ENCODE results near the gene FIG4.
"Not testable (repeated sequence)": the region's sequence is repeated elsewhere in the genome, so short reads cannot be mapped to it uniquely, and the experiment has no call there.

FIG4 gene

GRCh38 chr6:109854541-109855308 is 163.6 kb downstream of the FIG4 start:
- DNase-seq (ENCODE audit: low read depth) = no peak

GRCh38 chr6:109855476-109856040 is 164.5 kb downstream of the FIG4 start:
- DNase-seq (ENCODE audit: low read depth) = not testable (repeated sequence)

- DNase-seq (ENCODE audit: low read depth) = no peak
Observed at GRCh38 chr6:109861946-109862345, 170.8 kb downstream of the FIG4 start.

- no peak for DNase-seq (ENCODE audit: low read depth)
Observed at GRCh38 chr6:109864050-109864449, 173.0 kb downstream of the FIG4 start.

- no peak for DNase-seq (ENCODE audit: low read depth)
Observed at GRCh38 chr6:109865968-109866367, 174.9 kb downstream of the FIG4 start.

GRCh38 chr6:109867009-109867969 is 176.2 kb downstream of the FIG4 start:
- DNase-seq (ENCODE audit: low read depth) = no peak

- DNase-seq (ENCODE audit: low read depth) = no peak
Observed at GRCh38 chr6:109867970-109868358, 176.9 kb downstream of the FIG4 start.

GRCh38 chr6:109869398-109870088 is 178.4 kb downstream of the FIG4 start:
- DNase-seq (ENCODE audit: low read depth) = not testable (repeated sequence)

- no peak for DNase-seq (ENCODE audit: low read depth)
Observed at GRCh38 chr6:109870089-109870410, 179.0 kb downstream of the FIG4 start.

GRCh38 chr6:109872549-109872948 is 181.5 kb downstream of the FIG4 start:
- DNase-seq (ENCODE audit: low read depth) = no peak

- DNase-seq (ENCODE audit: low read depth) = no peak
Observed at GRCh38 chr6:109872968-109873545, 182.0 kb downstream of the FIG4 start.

GRCh38 chr6:109874086-109874485 is 183.0 kb downstream of the FIG4 start:
- no peak for DNase-seq (ENCODE audit: low read depth)

GRCh38 chr6:109874621-109875020 is 183.5 kb downstream of the FIG4 start:
- DNase-seq (ENCODE audit: low read depth) = no peak

All from stimulated activated CD8-positive, alpha-beta memory T cell treated with anti-CD3 and anti-CD28 coated beads, Interleukin-15, amount 100 ng/mL, for 1 hour (primary cell).